GM20431 (cell line): Measurements from ENCODE around the gene H3-3A.
"Not testable (repeated sequence)": the region's sequence is repeated elsewhere in the genome, so short reads cannot be mapped to it uniquely, and the experiment has no call there.

ENCODE experiments used
- in situ Hi-C: fragments of 300-500 bp; cut with MseI, MboI; formaldehyde crosslinking; loops from one replicate; pipeline ENCODE4 v1.15.0; 2020; ENCODE audit warnings: low sequenced_read_pairs; ENCODE audit not compliant: unreplicated experiment

The H3-3A gene

GRCh38 chr1:226082959-226083301 lies 20.4 kb downstream of the H3-3A start:
- in situ Hi-C loops: no loop called here

DNA sequence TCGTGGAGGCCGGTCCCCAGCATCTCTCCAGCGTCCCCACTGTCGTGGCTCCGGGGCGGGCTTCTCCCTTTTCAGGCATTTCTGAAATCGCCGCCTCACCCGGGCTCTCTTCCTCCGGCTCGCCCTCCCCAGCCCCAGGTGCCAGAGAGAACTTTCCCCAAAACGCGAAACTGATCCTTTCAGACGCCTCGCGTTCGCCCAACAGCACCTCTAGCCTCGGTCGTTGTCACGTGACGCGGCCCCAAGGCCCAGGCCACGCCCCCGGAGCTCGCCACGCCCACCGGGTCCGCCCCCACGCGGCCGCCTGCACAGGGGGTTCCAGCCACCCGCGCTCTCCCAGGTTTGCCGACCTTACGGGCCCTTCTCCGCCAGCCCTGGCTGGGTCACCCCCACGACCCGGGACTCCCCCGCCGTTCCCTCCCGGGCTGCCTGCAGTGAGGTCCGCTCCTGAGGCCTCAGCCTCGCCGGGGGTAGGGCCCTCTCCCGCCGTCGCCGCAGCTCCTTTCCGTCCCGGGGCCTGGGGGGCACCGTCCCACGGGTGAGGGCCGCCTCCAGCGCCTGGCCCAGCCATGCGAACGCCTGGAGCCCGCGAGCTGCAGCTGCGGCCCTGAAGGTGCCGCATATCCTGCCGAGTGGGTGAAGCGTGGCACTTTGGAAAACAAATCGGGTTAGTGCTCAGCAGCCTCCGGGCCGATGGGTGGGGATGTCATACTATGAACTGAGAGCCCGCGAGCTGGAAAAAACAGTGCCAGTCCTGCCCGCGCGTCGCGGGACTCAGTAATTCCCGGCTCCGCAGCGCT lies 21.0 kb downstream of the H3-3A start:
- in situ Hi-C loops: no loop called here

- in situ Hi-C loops: no loop called here
Measured at GRCh38 chr1:226085675-226086285, 23.3 kb downstream of the H3-3A start.

DNA sequence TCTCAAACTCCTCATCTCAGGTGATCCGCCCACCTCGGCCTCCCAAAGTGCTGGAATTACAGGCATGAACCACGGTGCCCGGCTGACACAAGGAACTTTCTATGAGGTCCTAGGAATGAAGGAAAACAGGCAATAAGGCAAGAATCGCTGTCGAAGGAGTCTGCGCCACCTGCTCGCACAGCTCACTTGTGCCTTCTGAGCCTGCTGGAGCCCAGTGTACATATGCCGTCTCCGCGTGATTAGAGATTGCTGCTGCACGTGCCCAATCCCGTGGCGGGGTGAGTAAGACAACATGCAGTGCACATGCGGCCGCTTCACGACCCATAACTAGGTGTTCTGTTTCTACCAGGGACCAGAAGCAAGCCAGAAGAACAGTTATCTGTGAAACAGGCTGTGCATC lies 24.3 kb downstream of the H3-3A start:
- in situ Hi-C loops: no loop called here

GRCh38 chr1:226091461-226091860 lies 28.9 kb downstream of the H3-3A start:
- in situ Hi-C loops: no loop called here

GRCh38 chr1:226092048-226092820 lies 29.7 kb downstream of the H3-3A start:
- in situ Hi-C loops: not testable (repeated sequence)

DNA sequence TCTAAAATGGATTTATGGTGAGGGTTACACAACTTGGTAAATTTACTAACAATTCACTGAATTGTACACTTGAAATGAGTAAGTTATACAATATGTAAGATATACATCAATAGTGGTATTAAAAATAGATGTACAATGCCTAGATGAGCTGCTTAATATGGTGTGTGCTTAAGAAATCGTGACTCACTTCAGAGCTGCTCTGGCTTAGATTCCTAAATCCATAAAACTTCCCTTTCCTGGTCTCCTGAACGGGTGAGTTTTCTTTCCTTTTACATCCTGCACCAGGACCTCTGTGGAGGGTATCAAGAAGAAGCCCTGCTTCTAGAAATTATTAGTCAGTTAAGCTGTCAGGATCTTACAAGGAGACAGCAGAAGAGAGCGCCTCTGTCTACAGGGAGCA lies 30.4 kb downstream of the H3-3A start:
- in situ Hi-C loops: no loop called here

- in situ Hi-C loops: no loop called here
Measured at GRCh38 chr1:226093621-226094020, 31.1 kb downstream of the H3-3A start.

- in situ Hi-C loops: no loop called here
Measured at GRCh38 chr1:226094451-226094850, 31.9 kb downstream of the H3-3A start.

- in situ Hi-C loops: no loop called here
Measured at GRCh38 chr1:226095286-226095685, 32.8 kb downstream of the H3-3A start.

GRCh38 chr1:226097866-226098625 lies 35.5 kb downstream of the H3-3A start:
- in situ Hi-C loops: no loop called here

DNA sequence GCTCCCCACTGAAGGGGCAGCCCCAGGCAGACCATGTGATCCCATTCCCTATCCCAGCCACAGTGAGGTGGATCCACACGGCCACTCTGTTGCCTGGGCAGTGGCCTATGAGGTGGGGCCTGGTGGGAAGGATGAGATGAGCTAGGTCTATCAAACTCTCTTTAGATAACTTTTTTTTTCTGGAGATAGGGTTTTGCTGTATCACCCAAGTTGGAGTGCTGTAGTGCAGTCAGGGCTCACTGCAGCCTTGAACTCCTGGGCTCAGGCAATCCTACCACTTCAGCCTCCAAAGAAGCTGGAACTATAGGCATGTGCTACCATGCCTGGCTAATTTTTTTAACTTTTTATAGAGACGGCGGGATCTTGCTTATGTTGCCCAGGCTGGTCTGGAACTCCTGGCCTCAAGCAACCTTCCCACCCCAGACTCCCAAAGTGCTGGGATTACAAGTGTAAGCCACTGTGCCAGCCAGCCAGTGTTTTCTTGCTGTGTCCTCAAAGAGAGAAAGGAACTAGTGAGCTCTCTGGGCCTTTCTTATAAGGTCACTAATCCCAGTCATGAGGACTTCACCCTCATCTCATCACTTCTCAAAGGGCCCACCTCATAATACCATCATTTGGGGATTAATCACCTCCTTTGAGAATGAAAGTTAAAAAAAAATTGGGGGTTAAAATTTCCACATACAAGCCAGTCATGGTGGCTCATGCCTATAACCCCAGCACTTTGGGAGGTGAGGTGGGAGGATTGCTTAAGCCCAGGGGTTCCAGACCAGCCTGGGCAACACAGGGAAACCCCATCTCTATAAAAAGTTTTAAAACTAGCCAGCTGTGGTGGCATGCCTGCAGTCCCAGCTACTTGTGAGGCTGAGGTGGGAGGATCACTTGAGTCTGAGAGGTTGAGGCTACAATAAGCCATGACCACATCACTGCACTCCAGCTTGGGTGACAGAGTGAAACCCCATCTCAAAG lies 36.6 kb downstream of the H3-3A start:
- in situ Hi-C loops: no loop called here

DNA sequence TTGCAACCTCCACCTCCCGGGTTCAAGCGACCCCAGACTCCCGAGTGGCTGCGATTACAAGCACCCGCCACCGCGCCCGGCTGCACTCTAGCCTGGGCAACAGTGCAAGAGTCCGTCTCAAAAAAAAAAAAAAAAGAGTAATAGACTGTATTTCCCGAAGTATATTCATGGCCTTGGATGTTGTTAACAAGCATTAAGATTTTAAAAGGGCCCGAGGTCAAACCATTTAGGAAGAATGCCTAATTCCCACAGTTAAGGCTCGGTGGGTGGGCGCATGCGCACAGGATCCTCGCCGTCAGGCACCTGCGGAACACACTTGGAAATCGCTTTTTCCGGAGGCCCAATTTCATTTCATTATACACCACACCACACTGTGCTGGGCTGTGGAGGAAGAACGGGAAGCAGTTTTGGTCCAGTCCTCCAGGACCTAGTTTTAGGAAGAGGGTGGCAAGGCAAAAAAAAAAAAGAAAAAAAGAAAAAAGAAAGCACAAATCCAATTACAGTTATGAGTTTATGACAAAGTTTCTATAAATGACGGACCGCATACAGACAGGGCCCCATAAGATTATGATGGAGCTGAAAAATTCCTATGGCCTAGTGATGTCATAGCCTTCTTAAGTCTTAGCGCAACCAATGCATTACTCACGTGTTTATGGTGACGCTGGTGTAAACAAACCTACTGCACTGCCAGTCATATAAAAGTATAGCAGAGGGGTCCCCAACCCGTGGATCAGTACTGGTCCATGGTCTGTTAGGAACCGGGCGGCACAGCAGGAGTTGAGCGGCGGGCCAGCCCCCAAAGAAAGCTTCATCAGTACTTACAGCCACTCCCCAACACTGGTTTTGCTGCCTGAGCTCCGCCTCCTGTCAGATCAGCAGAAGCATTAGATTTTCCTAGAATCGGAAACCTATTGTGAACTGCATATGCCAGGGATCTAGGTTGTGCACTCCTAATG lies 38.2 kb downstream of the H3-3A start:
- in situ Hi-C loops: no loop called here

DNA sequence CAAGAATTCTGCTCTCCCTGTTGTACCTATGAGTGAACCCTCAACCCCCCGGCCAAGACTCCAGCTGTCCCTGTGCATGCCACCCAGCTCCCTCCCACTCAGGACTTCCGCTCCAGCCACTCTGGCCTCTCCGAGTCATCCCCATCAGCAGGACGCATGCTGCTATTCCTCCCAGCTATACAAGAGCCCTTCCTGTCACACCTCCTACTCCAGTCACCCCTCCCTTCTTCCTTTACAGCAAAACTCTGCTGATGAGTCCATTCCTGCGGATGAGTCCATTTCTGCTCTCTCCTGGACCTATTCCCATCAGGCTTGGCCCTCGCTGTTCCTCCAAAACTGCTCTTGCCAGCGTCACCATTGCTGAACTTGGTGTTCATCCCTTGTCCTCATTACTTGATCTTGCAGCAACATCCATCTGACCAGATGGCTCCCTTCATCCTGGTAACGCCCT lies 42.2 kb downstream of the H3-3A start:
- in situ Hi-C loops: no loop called here

DNA sequence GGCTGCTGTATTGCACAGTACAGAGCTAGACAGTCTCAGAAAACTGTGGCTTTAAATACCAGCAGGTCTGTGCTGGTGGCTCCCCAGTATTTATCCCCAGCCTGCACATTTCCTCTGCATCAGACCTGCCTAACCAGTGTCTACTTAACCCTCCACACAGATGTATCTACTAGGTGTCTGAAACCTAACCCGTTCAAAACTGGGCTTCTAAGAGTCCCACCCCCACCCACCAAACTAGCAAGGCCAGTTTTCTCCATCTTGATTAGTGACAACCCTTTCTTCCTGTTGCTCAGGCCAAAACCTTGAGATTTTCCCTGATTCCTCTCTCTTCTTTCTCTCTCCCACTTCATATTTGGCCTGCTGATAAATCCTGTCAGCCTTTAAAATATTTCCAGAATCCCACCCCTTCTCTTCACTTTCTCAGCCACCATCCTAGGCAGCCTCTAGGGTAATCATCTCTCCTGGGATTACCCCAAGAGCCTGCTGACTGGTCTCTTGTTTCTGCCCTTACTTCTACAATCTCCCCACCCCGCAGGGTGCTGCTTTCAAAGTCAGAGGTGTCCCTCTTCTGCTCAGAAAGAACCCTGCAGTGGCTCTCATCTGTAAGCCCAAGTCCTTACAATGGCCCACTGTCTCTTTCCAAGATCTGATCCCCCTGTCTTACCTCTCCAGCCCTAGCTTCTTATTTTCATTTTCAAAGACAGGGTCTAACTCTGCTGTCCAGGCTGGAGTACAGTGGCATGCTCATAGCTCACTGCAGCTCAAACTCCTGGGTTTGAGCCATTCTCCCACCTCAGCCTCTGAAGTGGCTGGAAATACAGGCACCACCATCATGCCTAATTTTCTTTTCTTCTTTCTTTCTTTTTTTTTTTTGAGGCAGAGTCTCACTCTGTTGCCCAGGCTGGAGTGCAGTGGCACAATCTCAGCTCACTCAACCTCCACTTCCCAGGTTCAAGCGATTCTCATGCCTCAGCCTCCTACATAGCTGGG lies 45.2 kb downstream of the H3-3A start:
- in situ Hi-C loops: no loop called here

- in situ Hi-C loops: no loop called here
Measured at GRCh38 chr1:226108935-226109828, 46.7 kb downstream of the H3-3A start.
